GM21367 (cell line): ENCODE results near the gene METRNL.

Source experiments
- ATAC-seq: cut with Tn5 transposase; IDR thresholded peaks from one replicate; pipeline ENCODE4 v1.9.1; 2021; ENCODE audit not compliant: unreplicated experiment

METRNL gene

DNA sequence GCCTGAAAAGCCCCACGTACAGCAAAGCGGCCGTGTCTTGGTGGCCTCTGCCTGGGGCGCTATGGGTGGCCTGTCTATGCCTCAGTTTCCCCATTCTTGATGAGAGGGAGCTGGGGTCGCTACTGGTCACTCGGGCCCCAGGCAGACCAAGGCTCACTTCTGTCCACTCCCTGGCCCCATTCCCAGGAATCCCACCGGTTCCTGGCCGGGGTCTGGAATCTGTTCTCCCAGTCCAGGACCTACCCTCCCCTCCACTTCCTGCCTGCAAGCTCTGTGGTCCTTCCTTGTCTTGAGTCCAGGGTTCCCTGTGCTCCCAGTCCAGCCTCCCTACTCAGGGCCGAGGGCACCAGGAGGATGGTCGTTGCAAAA lies 24.5 kb downstream of the METRNL start:
- ATAC-seq = no peak

GRCh38 chr17:83104577-83105505 lies 25.4 kb downstream of the METRNL start:
- no peak for ATAC-seq

DNA sequence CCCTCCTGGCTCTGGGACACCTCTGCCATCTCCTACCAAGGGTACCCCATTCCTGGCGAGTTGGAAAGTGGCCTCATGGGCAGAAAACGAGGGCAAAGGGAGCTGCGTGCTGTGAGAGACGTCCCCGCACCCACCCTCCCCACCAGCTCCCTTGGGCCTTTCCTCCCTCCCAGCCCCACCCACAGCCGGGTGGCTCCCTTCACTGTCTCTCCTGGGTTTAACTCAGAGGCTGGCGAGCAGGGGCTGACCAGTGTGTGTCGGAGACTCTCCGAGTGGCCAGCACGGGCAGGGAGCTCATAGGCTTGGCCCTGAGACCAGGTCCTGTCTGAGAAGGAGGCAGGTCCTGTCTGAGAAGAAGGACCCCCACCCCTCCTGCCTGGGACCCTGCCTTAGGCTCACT lies 26.1 kb downstream of the METRNL start:
- ATAC-seq = no peak

GRCh38 chr17:83106056-83106588 lies 26.7 kb downstream of the METRNL start:
- no peak for ATAC-seq

- no peak for ATAC-seq
Observed at GRCh38 chr17:83106913-83107655, 27.7 kb downstream of the METRNL start.

GRCh38 chr17:83107656-83108048 lies 28.2 kb downstream of the METRNL start:
- no peak for ATAC-seq

GRCh38 chr17:83108709-83109108 lies 29.3 kb downstream of the METRNL start:
- ATAC-seq = no peak

DNA sequence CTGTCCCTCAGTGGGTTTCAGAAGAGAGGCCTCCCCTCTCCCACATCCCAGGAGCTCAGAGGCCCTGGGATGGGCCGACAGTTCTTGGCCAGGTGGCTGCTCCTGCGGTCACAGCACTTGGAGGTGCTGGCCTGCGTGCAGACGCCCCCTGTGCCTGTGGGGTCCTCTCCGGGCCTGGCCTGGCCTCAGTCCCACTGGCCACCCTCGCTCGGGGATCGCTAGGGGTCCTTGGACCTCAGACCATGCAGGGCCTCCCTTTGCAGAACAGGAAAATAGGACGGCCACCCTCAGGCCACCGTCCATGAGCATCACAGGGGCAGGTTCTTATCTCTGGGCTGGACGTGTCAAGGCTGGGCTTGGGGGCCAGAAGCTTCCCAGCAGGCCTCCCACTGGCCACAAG lies 30.0 kb downstream of the METRNL start:
- ATAC-seq = no peak

- no peak for ATAC-seq
Observed at GRCh38 chr17:83109793-83110645, 30.6 kb downstream of the METRNL start.

GRCh38 chr17:83110735-83111134 lies 31.3 kb downstream of the METRNL start:
- ATAC-seq = no peak

GRCh38 chr17:83111516-83112282 lies 32.3 kb downstream of the METRNL start:
- ATAC-seq = no peak

DNA sequence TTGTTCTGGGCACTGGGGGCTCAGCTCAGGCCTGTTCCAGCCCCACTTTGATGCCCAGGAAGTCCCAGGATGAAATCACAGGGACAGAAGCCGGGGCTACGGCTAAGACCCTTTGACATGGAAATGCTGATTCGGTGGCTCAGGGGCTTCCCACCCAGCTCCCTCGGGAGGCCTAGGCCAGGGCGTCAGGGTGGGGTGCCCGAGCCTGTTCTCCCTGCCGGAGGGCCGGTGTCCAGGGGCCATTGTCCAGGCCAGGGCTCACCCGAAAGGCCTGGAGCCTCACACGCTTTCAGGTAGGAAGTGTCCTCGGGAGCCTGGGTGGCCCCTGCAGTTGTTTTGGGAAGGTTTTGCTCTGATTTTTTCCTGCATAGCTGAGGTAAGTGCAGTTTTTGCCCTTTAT lies 34.0 kb downstream of the METRNL start:
- ATAC-seq = no peak

DNA sequence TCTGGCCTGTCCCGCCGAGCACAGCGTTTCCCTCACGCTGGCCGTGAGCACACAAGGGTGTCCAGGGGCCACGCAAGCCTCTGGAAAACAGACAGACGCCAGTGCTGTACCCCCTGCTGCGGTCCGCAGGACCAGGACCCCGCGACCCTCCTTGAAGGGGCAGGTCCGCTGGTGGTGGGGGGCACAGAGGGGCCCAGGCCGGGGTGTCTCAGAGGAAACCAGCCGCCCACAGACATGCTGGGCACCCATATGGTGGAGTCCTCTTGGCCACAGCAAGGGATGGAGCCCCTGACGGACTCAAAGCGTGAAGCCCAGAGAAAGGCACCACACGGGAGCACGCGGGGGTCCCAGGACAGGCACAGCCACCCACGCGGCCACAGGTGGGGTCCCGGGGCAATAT lies 34.4 kb downstream of the METRNL start:
- ATAC-seq = no peak

- no peak for ATAC-seq
Observed at GRCh38 chr17:83114706-83115105, 35.3 kb downstream of the METRNL start.

DNA sequence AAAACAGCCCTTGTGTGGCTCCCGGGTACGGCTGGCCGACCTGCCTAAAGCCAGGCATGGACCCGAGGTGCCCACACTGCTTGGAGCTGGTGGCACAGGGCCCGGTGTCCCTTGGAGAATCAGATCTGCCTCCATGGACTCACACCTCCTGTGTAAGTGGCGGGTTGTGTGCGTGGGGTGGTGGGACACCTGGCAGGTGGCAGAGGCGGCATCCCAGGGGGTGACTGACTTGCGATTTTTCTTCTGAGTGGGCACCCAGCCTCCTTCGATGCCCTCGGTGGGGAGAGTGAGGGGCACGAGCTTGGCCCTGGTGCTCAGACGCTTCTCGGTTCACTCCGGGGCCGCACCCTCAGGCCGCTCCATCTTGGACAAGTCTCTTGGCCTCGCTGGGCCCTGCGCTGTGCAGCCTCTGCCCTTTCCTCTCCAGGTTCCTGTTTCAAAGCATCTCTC lies 35.8 kb downstream of the METRNL start:
- ATAC-seq = no peak

GRCh38 chr17:83115832-83116231 lies 36.4 kb downstream of the METRNL start:
- ATAC-seq = no peak

DNA sequence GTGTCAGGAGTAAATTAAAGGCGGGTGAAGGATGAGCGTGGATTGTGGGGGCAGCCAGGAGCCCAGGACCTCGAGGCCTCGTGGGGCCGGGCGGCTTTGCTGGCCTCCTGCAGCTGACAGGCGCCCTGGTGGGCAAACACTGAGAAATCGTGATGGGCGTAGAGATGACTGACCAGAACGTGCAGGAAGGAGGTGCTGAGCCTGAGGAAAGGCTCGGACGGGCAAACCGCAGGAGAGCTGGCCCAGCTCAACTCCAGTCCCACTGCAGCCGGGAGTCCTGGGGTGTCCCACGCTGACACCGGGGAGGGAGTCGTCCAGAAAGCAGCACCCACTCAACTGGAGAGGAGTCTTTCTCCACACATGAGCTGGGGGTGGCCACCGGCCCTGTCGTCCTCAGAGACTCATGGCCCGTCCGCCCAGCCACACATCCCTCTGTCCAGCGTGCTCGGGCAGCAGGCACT lies 36.9 kb downstream of the METRNL start:
- no peak for ATAC-seq

GRCh38 chr17:83116783-83117555 lies 37.6 kb downstream of the METRNL start:
- ATAC-seq = no peak

- no peak for ATAC-seq
Observed at GRCh38 chr17:83117583-83117982, 38.2 kb downstream of the METRNL start.
